GM12873 (cell line): ENCODE measurements around the gene FRMD4A.

Experiments
- TF ChIP-seq, protein P1 (sequence below): IDR thresholded peaks from 2 replicates; pipeline ENCODE4 v1.5.1; 2012; ENCODE audit warnings: low read depth, mild to moderate bottlenecking, moderate library complexity, low read length, control low read depth; ENCODE audit not compliant: insufficient read depth; ENCODE audit errors: missing control alignments

The FRMD4A gene

GRCh38 chr10:13797164-13797563 is 533.6 kb downstream of the FRMD4A start:
- TF ChIP-seq, protein P1, sequence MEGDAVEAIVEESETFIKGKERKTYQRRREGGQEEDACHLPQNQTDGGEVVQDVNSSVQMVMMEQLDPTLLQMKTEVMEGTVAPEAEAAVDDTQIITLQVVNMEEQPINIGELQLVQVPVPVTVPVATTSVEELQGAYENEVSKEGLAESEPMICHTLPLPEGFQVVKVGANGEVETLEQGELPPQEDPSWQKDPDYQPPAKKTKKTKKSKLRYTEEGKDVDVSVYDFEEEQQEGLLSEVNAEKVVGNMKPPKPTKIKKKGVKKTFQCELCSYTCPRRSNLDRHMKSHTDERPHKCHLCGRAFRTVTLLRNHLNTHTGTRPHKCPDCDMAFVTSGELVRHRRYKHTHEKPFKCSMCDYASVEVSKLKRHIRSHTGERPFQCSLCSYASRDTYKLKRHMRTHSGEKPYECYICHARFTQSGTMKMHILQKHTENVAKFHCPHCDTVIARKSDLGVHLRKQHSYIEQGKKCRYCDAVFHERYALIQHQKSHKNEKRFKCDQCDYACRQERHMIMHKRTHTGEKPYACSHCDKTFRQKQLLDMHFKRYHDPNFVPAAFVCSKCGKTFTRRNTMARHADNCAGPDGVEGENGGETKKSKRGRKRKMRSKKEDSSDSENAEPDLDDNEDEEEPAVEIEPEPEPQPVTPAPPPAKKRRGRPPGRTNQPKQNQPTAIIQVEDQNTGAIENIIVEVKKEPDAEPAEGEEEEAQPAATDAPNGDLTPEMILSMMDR = no peak

- TF ChIP-seq, protein P1 = no peak
These were observed 534.8 kb downstream of the FRMD4A start for GRCh38 chr10:13795653-13796555.

GRCh38 chr10:13794992-13795612 is 535.6 kb downstream of the FRMD4A start:
- TF ChIP-seq, protein P1 = no peak

DNA sequence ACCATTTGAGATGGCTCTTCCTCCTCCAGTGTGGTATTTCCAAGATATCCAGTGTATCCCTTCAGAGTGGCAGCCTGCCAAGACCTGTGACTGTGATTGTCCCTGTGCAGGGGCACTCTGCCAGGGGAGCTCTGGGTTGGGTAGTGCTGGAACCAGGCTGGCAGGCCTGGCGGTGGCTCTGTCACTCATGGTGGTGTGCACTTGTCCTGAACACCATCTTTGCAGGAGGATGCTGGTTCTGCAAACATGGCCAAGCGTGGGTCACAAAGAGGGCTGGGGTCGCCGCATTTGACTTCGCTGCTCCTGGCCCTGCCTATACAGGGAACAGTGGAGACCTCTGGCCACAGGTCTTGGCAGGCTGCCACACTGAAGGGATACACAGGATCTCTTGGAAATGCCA is 538.7 kb downstream of the FRMD4A start:
- TF ChIP-seq, protein P1 = no peak

GRCh38 chr10:13791483-13791882 is 539.2 kb downstream of the FRMD4A start:
- TF ChIP-seq, protein P1 = no peak

DNA sequence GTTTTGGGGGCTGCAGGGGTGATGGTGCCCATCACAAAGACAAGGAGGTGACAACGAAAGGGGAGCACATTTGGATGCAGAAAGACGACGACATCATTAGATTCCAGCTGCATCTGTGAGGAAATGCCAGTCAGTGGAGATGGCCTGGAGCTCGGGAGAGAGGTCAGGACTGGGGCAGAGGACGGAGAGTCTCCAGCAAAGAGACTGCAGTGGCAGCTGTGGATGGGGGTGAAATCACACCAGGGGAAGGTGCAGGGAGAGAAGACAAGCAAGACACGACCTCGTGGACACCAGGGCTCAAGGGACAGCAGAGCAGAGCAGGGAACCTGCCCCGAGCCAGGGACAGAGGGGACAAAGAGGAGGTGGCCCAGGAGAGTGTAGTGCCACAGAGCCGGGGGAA is 540.5 kb downstream of the FRMD4A start:
- TF ChIP-seq, protein P1 = no peak

GRCh38 chr10:13789448-13789829 is 541.3 kb downstream of the FRMD4A start:
- TF ChIP-seq, protein P1 = no peak
